ENCODE results near the gene STPG3.

The STPG3 gene

DNA sequence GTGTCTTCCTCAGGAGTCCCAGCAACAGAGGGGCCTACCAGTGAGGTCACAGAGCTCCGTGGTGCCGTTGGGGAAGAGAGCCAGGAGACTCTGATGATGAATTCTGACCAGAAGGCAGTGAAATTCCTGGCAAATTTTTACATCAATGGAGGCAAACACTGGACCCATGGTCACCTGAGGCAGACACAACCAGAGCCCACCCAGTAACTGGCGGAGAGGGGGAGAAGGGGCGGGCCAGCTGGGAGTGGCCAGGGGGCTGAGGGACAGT is at the start of gene STPG3:
TSS of gene STPG3 (plus strand) at position 93 of the 268 bp plus-strand sequence. CDS start at position 94, 1 bp downstream.
- DNase-seq = no peak

DNA sequence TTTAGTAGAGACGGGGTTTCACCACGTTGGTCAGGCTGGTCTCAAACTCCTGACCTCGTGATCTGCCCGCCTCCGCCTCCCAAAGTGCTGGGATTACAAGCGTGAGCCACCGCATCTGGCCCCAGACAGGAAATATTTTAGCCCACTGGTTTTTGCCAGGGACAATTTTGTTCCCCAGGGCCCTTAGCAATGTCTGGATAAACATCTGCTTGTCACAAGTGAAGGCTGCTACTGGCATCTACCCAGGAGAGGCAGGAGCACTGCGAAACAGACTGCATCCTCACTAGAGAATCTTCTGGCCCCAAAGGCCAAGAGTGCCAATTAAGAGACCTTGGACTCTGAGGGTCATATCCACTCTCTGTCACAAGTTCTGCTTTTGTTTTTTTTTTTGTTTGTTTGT is 48.1 kb upstream of the STPG3 start:
- no peak for DNase-seq

DNA sequence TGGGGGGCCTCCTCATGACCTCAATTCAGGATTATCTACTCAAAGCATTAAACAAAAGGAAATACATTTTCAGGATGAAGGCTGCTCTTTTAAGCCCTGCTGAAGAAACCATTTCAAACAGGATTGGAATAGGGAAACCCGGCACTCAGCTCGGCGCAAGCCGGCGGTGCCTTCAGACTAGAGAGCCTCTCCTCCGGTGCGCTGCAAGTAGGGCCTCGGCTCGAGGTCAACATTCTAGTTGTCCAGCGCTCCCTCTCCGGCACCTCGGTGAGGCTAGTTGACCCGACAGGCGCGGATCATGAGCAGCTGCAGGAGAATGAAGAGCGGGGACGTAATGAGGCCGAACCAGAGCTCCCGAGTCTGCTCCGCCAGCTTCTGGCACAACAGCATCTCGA is 46.4 kb upstream of the STPG3 start:
- no peak for DNase-seq

DNA sequence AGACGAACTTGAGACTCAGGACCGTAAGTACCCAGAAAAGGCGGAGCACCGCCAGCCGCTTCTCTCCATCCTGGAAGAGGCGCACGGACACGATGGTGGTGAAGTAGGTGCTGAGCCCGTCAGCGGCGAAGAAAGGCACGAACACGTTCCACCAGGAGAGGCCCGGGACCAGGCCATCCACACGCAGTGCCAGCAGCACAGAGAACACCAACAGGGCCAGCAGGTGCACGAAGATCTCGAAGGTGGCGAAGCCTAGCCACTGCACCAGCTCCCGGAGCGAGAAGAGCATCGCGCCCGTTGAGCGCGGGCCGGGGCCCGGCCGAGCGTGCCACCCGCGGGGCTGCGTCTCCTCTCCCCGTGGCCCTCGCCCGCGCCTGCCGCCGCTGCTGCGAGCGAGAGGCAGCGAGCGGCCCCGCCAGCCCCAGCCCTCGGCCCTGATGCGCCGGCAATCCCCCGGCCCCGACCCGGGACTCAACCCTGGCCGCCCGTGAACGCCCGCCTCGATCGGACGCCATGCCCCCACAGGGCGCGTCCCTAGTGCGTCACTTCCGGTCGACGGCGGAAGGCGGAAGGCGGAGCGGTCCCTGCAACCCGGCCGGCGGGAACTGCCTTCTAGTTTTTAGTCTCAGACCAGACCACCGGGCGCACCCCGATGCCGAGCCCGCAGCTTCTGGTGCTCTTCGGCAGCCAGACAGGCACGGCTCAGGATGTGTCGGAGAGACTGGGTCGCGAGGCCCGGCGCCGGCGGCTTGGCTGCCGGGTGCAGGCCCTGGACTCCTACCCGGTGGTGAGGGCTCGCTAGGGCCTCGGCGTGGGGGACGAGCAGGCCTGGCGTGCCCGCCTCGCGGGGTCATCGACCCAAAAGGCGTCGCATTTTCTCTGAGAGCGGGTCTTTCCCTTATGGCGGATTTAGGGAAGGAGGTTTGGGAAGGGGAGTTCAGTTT is 45.7 kb upstream of the STPG3 start, which contains the start of the genes NDOR1 and TMEM203:
TSS of gene NDOR1 (plus strand) at position 575 of the 944 bp plus-strand sequence. CDS start at position 653, 78 bp downstream.
TSS of gene TMEM203 (minus strand) at position 523 of the 944 bp plus-strand sequence. CDS start at position 289, 234 bp downstream.
- DNase-seq = peak; percentile 95

DNA sequence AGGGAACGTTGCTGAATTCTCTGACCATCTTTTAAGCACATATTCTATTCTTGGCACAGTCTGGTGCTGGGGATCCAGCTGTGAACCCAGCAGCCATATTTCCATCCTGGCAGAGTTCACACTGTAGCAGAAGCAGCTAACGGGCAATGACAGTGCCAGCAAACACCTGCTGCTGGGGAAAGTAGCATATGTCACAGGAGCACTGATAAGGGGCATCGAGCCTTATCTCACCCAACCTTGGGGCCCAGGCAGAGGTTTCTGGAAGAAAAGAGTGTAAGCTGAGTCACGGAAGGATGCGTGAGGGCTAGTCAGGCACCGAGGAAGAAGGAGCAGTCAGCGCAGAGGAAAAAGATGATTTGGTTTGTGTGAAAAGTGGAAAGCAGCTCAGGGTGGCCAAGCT is 44.5 kb upstream of the STPG3 start:
- no peak for DNase-seq

DNA sequence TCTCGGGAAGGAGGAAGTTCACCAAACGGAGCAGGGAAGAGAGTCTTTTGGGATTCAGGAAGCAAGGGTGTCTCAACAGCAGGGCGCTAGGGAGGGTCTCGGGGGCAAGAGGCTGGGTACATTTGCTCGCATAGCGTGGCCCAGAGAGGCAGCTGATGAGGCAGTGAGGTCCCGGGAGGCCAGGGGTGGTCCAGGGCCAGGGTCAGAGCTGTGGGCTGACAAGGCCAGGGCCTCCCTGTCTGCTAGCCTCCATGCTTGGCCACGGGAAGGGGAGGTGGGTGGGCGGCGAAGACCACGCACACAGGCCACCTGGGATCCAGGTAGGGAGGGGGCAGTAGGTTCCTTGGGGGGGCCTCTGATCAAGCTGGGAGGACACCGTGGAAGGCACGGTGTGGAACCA is 39.6 kb upstream of the STPG3 start:
- DNase-seq = no peak

DNA sequence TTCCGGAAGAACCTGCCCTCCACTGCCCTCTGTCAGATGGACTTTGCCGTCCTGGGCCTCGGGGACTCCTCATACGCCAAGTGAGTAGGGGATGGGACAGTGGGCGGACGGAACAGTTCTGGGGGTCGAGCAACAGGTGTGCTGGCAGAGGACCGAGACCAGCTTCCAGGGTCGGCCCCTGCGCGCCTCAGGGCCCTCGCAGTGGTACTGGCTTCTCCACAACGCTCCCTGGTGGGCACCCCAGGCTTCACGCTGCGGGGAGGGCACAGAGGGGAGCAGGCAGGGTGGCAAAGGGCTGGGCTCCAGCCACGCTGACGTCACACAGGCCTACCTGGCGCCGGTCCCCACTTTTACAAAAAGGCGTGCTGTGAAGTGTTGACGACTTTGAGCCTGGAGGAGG is 38.6 kb upstream of the STPG3 start:
- DNase-seq = no peak

DNA sequence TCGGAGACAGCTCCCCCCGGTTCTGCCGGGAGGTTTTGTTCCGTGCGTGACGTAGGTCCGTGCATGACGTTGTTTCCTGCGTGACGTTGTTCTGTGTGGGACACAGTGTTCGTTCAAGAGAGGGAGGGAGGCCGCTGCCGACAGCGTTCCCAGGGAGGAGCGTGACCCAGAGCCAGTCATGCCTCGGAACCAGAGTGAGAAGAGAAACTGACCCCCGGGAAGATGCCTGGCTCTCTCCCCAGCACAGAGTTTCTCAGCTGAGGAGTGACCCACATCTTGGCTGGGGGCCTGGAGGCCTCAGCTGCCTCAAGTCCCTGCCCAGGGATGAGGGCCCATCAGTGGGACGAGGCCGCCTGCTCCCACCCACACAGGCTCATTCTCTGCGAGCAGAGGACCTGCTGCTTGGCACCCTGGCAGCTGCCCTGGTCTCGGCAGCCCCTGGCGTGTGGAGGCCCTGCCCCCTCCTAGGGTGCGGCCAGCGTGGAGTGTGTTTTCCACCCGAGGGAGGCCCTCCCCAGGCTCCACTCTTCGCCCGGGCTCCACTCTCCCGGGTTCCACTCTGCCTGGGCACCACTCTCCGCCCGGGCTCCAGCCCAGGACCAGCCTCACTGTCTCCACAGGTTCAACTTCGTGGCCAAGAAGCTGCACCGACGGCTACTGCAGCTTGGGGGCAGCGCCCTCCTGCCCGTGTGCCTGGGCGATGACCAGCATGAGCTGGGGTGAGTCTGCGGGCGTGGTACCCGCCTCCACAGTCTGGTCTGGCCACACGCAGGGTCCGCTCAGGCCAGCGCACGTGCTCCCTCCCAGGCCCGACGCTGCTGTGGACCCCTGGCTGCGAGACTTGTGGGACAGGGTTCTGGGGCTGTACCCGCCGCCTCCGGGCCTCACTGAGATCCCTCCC is 37.7 kb upstream of the STPG3 start:
- DNase-seq = no peak

DNA sequence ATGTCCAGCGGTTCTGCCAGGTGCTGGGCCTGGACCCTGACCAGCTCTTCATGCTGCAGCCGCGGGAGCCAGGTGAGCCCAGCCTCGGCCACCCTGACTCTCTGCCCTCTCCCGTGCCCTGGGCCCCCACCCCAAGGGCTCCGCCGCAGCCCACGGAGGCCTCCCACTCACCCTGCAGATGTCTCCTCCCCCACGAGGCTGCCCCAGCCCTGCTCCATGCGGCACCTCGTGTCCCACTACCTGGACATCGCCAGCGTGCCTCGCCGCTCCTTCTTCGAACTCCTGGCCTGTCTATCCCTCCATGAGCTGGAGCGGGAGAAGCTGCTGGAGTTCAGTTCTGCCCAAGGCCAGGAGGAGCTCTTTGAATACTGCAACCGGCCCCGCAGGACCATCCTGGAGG is 36.5 kb upstream of the STPG3 start:
- DNase-seq = no peak

DNA sequence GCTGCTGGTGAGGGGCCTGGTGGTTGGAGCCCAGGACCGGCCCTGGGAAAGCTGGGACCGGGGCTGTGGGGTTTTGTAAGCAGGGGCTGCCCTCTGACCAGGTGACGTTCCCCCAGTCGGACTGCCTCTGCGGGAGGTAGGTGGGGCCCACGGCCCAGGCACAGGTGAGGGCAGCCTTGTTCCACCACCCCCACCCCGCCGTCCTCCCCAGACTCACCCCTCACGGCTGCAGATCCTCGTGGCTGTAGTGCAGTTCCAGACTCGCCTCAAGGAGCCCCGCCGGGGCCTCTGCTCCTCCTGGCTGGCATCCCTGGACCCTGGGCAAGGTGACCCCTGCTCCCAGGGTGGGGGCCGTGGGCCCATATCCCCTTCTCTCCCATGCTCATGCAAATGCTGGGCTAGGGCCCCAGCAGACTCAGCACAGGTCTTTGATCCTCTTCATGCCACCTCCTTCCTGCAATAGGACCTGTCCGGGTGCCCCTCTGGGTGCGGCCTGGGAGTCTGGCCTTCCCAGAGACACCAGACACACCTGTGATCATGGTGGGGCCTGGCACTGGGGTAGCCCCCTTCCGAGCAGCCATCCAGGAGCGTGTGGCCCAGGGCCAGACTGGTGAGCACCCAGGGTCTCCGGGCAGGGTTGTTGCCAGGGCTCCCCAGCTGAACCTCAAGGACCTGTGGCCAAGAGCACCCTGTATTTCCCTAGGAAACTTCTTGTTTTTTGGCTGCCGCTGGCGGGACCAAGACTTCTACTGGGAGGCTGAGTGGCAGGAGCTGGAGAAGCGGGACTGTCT is 35.7 kb upstream of the STPG3 start:
- DNase-seq = no peak

DNA sequence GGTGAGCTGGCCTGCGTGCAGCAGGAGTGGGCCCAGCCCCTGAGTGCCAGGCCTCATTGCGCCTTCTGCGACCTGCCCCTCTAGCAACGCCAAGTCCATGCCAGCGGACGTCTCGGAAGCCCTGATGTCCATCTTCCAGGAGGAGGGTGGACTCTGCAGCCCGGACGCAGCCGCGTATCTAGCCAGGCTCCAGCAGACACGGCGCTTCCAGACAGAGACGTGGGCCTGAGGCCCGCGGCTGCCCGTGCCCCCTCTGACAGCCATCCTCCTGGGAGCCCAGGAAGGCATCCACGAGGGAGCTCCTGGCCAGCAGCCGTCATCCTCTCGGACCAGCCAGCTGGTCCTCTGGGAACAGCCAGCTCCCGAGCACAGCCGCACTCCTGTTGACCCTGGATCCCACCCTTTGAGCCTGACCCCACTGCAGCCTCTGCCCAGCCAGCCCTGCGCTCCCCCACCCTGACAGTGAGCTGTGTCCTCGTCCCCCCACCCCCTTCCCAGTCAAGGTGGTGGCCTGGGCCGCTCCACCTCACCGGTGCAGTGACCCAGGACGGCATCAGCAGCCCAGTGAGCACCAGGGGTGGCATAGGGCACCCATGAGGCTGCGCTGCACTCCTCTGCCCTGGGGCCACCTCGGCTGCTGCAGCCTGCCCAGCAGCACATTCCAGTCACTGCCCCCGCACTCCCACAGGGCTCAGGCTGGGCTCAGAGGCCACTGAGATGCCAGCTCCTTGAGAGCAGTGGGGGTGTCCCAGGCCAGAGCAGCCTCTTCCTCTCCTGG is 34.7 kb upstream of the STPG3 start:
- DNase-seq = no peak

DNA sequence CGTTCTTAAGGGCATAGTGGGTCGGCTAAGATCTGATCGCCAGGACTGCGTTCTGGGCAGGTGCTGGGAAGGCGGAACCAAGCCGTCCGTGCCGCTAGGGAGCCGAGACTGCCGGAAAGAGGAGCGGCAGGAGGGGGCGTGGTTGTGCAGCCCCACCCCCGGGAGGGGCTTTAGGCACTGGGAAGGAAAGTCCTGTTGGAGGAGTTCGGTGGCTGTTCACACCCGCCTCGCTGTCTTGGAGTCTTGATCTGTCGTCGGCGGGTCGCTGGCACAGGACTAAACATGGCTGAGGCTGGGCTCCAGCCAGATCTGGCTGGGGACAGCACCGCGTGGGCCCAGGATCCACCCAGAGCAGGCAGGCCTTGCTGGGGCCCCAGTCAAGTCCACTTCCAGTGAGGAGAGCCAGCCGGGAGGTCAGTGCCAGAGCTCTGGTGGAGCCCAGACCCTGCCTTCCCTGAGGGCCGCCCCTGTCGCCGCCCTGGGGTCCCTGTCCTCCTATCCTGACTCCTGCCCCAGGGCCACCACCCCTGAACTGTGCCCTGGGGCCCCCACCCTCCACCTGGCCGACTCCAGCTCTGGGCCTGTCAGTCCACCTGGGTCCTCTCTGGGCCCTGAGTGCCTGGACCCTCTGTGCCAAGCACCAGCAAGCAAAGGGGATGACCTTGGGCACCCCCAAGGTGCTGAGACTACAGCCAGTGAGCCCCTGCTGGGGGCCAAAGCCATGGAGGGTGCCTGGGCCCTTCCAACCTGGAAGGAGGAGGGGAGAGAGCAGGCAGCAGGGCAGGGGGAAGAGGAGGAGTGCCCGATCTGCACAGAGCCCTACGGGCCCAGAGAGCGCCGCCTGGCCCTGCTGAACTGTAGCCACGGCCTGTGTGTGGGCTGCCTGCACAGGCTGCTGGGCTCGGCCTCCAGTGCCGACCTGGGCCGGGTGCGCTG is 33.5 kb upstream of the STPG3 start:
- DNase-seq = no peak

DNA sequence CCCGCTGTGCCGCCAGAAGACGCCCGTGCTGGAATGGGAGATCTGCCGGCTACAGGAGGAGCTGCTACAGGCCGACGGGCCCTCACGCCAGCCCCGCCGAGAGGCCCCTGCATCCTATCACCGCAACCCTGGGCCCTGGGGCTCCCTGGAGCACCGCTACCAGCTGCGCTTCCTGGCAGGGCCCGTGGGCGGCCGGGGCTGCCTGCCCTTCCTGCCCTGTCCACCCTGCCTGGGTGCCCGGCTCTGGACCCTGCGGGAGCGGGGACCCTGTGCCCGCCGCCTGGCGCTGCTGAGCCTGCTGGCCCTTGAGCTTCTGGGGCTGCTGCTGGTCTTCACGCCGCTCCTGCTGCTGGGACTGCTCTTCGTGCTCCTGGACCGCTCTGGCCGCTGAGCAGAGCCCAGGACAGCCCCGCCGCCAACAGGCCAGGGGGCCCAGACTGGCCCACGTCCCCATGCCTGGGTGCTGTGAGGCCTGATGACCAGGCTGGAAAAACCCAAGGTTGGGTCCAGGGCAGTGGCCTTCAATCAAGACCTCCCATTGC is 32.8 kb upstream of the STPG3 start:
- no peak for DNase-seq

DNA sequence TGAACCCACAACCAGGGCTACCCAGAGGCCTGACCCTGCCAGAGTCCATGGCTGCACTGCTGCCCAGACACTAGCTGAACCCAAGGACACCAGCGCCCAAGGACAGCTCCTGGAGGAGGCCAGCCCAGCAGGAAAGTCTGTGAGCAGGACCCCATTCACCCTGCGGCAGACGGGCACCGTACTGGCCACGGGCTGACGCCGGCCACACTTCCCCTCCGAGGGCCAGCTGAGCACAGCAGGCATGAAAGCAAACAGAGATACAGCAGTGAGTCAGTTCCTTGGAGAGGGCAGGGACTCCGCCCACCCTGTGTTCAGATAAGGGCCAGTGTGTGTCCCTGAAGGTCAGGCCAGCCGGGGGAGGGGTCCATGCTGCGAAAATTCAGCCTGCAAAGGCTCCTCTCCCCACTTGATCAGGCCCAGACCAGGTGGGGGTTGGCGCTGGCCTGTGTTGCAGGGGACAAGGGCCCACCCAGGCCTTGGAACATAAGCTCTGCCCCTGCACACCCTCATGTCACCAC is 32.3 kb upstream of the STPG3 start:
- no peak for DNase-seq

DNA sequence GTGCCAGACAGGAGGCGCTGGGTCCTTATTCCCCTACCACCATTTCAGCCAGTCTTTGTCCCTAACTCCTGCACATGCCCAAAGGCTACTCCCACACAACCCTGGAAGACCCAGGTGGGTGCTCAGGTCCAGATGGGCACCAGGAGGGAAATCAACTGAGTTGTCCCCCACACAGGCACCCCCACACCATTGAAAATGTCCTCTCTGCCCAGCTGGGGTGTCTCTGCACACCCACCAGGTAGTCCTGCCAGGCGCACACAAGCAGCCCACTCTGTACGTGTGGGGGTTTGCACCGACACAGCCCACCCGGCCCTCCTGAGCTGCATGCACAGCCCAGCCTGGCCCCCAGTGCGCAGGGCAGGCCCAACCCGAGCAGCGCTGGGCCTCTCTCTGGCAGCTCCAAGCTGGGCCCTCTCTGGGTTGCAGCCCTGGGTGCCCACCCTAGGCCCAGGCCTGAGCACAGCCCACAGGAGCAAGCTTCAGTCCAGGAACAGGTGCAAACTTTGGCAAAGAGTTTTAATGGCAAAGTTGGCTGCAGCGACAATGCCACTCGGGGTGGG is 31.2 kb upstream of the STPG3 start:
- no peak for DNase-seq

DNA sequence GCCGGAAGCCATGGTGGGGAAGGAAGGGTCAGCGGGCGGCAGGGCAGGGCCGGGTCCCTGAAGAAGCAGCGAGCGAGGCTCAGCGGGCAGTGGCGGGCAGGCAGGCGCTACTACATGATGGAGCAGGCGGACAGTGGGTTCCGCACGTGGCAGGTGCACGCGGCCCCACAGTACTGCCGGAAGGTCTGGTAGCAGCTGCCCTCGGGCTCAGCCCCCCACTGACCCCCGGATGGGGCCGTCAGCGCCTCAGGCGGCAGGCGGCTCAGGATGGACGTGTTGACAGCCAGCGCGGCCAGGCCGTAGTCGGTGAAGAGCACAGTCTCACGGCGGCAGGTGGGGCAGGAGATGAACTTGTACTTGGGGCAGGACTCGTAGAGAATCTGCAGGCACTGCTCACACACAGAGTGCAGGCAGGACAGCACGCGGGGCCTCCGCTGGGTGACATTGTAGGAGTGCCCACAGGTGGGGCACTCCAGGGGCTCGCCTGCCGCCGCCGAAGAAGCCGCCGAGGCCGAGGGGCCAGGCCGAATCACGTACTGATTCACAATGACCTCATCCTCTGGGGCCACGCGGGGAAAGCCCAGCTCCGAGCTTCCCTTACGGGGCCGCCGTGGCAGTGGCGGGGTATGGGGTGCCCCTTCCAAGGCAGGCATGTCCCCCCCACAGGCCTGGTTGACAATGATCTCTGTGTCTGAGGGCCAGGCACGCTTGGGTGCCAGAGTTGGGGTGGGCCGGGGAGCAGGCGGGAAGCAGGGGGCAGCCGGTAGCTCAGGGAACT is 30.6 kb upstream of the STPG3 start:
- no peak for DNase-seq

DNA sequence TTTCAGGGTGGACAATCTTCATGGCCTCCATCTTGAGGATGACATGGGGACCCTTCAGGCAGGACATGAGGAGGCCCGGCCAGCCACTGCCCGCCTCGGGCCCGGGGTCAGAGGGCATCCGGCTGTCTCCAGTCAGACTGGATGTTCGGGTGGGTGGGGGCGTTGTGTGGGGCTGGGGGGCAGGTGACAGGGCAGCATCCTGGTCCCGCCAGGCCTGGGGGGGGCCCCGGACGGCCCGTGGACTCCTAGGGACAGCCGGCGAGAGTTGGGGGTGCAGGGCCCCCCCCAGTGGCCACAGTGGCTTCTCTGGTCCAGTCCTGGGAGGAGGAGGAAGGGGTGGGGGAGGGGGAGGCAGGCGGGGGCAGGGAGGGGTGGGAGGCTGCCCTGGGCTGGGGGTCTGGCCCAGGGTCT is 30.0 kb upstream of the STPG3 start:
- no peak for DNase-seq

DNA sequence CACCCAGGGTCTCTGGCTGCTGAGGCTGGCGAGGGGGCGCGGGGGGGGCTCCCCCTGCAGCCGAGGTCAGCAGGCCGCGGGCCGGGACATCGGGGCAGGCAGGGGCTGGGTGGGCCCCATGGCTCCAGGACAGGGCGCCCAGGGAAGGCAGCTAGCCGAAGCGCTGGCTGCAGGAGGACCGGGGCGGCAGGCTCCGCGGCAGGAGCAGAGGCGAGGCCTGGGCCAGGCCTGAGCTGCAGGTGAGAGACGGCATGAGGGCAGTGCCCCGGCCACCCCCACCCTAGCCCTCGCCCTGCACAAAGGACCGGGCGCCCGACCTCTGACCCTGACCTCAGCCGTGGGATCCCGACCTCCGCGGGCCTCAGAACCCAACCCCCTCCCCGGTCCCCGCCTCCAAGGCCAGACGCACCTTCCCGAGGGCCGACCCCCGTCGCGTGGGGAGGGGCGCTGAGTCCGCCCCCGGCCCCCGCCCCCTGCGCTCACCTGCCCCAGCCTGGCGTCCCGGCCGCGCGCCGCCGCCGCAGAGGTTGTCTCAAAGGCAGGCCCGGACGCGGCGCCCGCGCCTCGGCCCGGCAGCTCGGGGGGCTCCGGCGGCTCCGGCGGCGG is 29.5 kb upstream of the STPG3 start:
- DNase-seq = no peak

Data from activated CD4-positive, CD25-positive, alpha-beta regulatory T cell treated with anti-CD3 and anti-CD28 coated beads, Interleukin-2, amount 50 U/mL, for 72 hours (primary cell).